ENCODE measurements around the gene KCNK15. TPM values are rescaled to one million over a fixed set of nuclear protein-coding genes. Genes with fewer than 3 reads are reported as not detected.

The KCNK15 gene
- total and polyA plus RNA-seq, 9 of the 15 experiments (the other 6 are each of a cell fraction or from before 2014, with no cell fraction given) = 0.03 to 0.30 (median 0.17) TPM; not detected in 5

DNA sequence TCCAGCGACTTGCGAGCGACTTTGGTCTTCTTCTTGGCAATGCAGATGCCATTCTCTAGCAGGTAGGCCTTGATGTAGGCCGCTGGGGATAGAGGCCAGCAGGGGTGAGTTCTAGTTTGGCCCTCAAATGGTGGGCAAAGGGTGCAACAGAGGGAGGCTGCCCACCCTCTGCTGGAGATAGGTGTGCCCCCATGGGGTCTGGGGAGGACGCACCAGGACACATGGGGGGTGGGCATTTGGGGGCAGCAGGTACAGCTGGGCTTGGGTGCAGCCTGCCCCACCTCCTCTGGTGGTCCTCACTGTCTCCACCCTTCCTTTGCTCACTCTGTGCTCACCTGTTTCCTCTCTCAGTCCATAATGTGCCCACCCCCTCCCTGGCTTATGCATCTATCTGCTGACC is 11.3 kb downstream of the KCNK15 start:
- intact Hi-C loops (cut with micrococcal nuclease) = no loop called here
- in situ Hi-C loops (cut with MboI) = no loop called here
- Histone ChIP-seq H2AFZ (ENCODE audit: low read depth, low read length) (no peak overlapping the region), H3K9me3 (replicated peaks; ENCODE audit: control insufficient read depth, insufficient read depth, low read depth, low read length) (no peaks in the 10 kb centered on the region), H3K27ac (ENCODE audit: extremely low read depth, low read depth, low read length) (no peak overlapping the region), H3K36me3 (ENCODE audit: control insufficient read depth, insufficient read depth, low read length) (no peaks in the 10 kb centered on the region), H3K4me2 (ENCODE audit: insufficient read depth, low read length) (no peak overlapping the region), H3K9me1 (ENCODE audit: control insufficient read depth, insufficient read depth, low read length) (no peaks in the 10 kb centered on the region), H3K4me3 (no peak overlapping the region), H4K20me1 (replicated peaks; ENCODE audit: control insufficient read depth, insufficient read depth, low read length) (no peaks in the 10 kb centered on the region; the same call in none of the 2 replicates), H3K27me3 (ENCODE audit: control insufficient read depth in 2 of 2, insufficient read depth in 2 of 2, low read length in 2 of 2) (peaks cover 14 to 84% of the 10 kb centered on the region in 2 experiments; a peak in 3 of 5 replicates), H3K4me1 (replicated peaks in 1 of 2; ENCODE audit: control insufficient read depth in 2 of 2, insufficient read depth in 2 of 2, low read length in 2 of 2) (peaks cover 0 to 7% of the 10 kb centered on the region in 2 experiments; a peak in 2 of 5 replicates), H3K79me2 (ENCODE audit: control insufficient read depth, insufficient read depth, low read length) (no peaks in the 10 kb centered on the region), H3K9ac (ENCODE audit: insufficient read depth in 1 of 2, low read depth in 2 of 2, low read length in 2 of 2) (no peak overlapping the region)
- POLR2A ChIA-PET = no interaction called here
- ATAC-seq = no peak
- CTCF ChIA-PET (ENCODE audit: low intra/inter-chr PET ratio) = no interaction called here
- no TSS peak for BruUV-seq (replicated peaks)
- DNase-seq (ENCODE audit: extremely low read depth in 1 of 4, low spot score in 3 of 4) = no peak
- 3% methylated on average over 5 of the region's 5 CpGs for WGBS (ENCODE audit: insufficient coverage, low coverage, missing lambda C conversion rate)
- FAIRE-seq = no peak
- TF ChIP-seq, protein P1, sequence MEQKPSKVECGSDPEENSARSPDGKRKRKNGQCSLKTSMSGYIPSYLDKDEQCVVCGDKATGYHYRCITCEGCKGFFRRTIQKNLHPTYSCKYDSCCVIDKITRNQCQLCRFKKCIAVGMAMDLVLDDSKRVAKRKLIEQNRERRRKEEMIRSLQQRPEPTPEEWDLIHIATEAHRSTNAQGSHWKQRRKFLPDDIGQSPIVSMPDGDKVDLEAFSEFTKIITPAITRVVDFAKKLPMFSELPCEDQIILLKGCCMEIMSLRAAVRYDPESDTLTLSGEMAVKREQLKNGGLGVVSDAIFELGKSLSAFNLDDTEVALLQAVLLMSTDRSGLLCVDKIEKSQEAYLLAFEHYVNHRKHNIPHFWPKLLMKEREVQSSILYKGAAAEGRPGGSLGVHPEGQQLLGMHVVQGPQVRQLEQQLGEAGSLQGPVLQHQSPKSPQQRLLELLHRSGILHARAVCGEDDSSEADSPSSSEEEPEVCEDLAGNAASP (IDR thresholded peaks at IDR 0.05) = no peak
- TF ChIP-seq KAT8 (IDR thresholded peaks at IDR 0.05; ENCODE audit: low read depth) (no peak), CEBPZ (IDR thresholded peaks at IDR 0.05; ENCODE audit: borderline replicate concordance, low read depth, low read length) (no peak), EZH2 (IDR thresholded peaks at IDR 0.05; ENCODE audit: borderline replicate concordance, low read depth, low read length) (no peak), GABPB2 (CRISPR knock-in tag; conservative IDR thresholded peaks at IDR 0.05) (no peak), ZBTB12 (CRISPR knock-in tag; IDR thresholded peaks at IDR 0.05) (no peak), STAG1 (CRISPR knock-in tag; IDR thresholded peaks at IDR 0.05; ENCODE audit: borderline replicate concordance) (no peak), ZFP30 (CRISPR knock-in tag; IDR thresholded peaks at IDR 0.05; ENCODE audit: borderline replicate concordance) (no peak)
